NCI-H526 (cell line): Measurements from ENCODE around the gene UBN2.

Source experiments
- DNase-seq, 2 experiments: peaks; one replicate each; lab custom pipeline; 2025; lab: John Stamatoyannopoulos, UW

Gene UBN2

DNA sequence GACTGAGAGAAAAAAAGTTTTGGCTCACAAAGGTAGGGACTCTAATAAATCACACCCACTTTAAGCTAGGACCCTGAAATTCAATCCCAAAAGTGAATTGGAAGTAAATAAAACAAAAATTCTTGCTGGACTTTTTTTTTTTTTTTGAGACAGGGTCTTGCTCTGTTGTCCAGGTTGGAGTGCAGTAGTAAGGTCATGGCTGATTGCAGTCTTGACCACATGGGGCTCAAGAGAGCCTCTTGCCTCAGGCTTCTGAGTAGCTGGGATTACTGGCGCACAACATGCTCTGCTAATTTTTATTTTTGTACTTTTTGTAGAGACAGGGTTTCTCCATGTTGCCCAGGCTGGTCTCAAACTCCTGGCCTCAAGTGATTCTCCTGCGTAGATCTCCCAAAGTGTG lies 123.7 kb downstream of the UBN2 start:
- no peak for DNase-seq

DNA sequence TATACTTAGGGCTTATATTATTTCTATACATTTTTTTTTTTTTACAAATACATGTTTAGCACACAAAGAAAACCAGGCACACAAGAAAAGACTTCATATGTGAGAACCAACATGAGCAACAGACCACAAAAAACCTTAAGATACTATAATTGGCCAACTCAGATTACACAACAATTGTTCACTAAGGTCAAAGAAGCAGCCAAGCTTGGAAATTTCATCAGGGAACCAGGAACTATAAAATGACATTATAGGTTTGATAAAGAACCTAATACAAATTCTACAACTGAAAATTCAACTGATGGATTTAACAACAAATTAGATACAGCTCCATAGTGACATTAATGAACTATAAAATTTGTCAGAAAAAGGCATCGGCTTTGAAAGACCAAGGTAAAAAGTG lies 124.3 kb downstream of the UBN2 start:
- DNase-seq: no peak
